ENCODE results near the gene TEX261.

The TEX261 gene

DNA sequence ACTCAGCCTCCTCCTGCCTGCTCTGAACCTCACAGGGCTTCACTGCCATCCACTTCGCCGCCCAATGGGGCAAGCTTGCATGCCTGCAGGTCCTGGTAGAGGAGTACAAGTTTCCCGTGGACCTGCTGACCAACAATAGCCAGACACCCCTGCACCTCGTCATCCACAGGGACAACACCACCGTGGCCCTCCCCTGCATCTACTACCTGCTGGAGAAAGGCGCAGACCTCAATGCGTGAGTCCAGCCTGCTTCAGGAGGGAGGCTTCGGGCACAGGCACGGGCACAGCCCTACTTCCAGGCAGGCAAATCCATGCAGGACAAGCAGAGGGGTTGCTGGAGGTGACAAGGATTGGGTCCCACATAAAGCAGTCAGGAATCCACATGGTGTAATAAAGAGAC is 15.0 kb downstream of the TEX261 start:
- DNase-seq = no peak

DNA sequence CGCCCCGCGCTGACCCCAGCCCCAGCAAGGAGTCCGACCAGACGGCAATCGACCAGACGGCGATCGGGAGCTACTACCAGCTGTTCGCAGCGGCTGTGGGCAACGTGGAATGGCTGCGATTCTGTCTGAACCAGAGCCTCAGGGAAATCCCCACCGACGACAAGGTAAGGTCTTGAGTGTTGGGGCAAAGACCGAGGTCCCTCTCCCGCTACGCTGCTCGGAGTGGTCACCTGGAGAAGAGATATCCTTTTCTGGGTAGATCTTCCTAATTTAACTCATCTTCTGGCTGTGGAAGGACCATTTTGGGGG is 15.5 kb downstream of the TEX261 start:
- DNase-seq = no peak

DNA sequence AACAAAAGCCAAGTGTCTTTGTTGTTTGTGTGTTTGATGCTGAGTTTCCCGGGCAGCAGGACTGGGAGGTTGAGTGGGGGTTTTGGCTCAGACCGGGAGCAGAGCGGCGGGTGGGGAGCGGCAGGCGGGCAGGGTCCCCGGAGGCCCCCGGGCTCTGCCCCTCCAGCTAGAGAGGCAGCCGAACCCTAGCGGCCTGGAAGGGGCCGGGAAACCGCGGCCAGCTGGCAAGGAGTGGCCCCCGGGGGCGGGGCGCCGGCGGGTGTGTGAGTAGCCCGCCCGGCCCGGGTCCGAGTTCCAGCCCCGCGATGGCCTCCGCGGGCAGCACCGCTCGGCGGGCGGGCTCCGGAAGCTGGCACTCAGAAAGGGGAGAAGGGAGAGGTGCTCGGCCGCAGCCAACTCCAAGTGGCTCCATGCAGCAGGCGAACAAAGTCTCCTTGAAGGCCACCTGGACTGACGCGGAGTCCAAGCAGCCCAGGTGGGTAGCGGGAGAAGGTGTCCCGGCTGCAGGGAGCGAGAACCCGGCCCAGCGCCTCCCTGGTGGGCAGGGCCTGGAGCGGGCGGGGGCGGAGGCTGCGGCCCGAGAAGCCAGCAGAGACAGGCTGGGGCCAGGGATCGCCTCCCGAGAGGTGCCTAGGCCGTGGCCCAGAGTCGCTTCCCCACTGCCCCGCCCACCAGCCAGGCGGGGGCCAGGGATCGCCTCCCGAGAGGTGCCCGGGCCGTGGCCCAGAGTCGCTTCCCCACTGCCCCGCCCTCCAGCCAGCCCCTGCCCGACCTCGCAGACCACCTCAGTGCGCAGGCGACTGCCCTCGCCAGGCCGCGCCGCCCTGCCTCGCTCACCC is 16.1 kb downstream of the TEX261 start, which contains the start of gene ANKRD53:
TSS of gene ANKRD53 (plus strand) at position 290 of the 839 bp plus-strand sequence. CDS start at position 306, 16 bp downstream.
- no peak for DNase-seq

DNA sequence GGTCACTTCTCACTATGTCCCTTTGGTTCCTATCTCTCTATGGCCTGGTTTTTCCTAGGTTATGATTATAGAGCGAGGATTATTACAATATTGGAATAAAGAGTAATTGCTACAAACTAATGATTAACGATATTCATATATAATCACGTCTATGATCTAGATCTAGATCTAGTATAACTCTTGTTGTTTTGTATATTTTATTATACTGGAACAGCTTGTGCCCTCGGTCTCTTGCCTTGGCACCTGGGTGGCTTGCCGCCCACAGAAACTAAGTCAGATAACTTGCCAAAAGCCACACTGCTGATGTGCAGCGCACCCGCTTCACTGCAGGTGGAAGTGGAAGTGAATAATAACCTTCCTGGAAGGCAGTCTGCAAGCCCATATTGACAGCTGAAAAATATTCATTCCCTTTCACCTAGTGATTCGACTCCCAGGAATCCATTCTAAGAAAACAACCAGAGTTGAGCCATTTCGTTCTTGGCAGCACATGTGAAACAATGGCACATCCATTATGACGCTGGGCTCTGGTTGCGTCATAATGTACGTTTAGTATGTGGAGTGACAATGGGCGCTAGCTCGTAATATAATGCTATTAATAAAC is 17.0 kb downstream of the TEX261 start:
- DNase-seq = peak; percentile 30

GRCh38 chr2:70975237-70975636 is 19.4 kb downstream of the TEX261 start:
- no peak for DNase-seq

DNA sequence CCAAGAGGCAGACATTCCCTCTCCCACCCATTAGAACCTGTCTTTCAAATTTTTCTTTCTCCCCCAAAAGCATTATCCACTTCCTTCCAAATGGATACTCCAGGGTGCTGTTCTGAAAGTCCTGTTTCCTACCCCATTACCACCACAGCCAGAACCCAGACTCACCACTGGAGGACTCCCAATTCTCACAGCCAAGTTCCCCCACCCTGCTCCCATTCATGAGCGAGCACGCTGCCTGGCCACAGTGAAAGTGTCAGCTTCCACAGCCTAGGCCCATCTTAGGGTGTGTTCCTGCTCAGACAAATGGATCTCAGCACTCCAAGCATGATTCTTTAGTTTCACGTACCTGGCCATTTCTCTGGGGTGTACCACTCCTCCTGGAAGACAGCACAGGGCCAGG is 20.1 kb downstream of the TEX261 start:
- DNase-seq = no peak

DNA sequence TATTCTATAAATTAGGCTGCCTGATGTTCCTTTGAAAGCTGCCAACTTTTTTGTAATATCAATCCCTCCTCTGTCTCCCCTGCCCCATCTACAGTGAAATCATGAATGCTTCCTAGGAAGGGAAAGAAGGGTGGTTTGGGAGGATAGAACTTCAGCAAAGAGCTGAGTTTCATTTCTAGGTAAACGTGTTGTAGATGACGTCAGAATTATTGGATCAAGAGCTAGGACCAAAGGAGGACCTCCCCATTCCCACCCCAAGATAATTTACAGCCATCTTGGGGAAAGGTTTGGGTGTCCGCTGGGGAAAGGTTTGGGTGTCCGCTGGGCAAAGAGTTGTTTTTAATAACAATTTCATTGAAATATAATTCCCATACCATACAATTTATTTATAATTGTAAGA is 27.5 kb downstream of the TEX261 start:
- no peak for DNase-seq

- DNase-seq = no peak
Measured at GRCh38 chr2:70966681-70967080, 28.0 kb downstream of the TEX261 start.

DNA sequence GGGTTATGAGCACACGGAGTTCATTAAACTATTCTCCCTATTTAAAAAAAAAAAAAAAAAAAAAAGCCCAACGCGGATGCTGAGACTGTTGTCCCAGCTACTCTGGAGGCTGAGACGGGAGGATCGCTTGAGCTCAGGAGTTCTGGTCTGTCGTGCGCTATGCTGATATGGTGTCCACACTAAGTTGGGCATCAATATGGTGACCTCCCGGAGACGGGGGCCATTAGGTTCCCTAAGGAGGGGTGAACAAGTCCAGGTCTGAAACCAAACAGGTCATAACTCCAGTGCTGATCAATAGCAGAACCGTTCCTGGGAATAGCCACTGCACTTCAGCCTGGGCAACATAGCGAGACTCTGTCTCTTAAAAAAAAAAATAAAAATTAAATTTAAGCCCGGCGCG is 29.2 kb downstream of the TEX261 start:
- DNase-seq = no peak

DNA sequence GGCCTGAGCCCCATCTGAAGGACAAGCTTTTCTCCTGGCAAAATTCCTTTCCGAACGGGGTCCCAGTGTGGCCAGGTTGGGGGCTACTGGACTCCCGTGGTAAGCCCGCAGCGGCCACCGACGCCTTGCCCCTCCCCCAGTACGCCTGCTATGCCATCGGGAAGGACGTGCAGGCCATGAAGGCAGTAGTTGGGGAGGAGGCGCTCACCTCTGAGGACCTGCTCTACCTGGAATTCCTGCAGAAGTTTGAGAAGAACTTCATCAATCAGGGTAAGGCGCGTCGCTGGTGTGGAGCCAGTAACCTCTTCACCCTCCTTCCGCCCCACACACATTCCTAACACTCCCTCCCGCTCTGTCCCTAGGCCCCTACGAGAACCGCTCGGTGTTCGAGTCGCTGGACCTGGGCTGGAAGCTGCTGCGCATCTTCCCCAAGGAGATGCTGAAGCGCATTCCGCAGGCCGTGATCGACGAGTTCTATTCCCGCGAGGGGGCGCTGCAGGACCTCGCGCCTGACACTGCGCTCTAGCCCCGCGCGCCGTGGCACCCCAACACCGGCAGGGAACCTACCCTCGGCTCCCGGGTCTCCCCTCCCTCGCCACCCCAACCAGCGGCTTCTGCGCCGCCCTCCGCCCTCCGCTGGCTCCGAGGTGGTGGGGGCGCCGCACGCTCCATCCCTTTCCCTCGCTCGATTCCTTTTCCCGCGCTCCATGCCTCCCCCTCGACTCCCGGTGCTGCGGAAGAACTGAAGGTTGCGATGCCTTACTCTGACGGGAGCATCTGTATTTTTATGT is 29.9 kb downstream of the TEX261 start:
- no peak for DNase-seq

GRCh38 chr2:70964133-70964532 is 30.5 kb downstream of the TEX261 start:
- DNase-seq = no peak

GRCh38 chr2:70962885-70963878 is 31.5 kb downstream of the TEX261 start:
- DNase-seq = no peak

GRCh38 chr2:70962211-70962884 is 32.3 kb downstream of the TEX261 start:
- DNase-seq = no peak

GRCh38 chr2:70961648-70961994 is 33.1 kb downstream of the TEX261 start:
- no peak for DNase-seq

DNA sequence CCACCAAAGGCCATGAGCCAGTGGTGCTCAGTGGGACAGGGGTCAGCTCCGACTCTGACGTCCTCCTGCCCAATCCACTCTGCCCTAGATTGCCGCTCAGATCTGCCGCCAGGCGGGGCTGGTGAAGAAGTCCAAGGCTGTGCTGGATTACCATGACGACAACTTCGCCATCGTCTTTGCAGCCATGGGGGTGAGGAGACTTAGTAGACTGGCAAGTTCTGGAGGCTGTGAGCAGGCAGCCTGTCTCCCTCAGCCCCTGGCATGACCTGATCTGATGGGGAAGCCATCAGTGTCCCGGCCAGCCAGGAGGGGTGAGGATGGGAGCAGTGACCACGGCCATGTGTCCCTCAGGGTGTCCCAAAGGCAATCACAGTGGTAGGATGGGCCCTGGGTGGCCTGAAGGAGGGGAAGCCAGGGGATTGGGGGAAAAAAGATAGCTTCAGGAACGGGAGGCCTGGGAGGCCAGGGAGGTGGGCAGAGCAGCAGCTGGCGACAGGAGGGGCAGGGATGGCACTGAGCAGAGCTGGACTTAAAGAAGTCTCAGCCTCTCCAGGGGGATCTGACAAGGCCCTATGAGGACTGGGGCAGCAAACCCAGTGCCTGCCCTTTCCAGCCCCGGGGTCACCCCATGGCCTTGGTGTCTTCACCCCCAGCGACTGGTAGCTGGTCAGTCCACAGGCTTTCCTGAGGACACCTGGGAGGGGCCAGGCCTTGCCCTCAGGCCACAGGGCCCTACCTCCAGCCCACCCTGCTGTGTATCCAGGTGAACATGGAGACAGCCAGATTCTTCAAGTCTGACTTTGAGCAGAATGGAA is 33.6 kb downstream of the TEX261 start:
- no peak for DNase-seq

- DNase-seq = no peak
Measured at GRCh38 chr2:70959851-70960832, 34.5 kb downstream of the TEX261 start.

- DNase-seq = no peak
Measured at GRCh38 chr2:70959271-70959761, 35.4 kb downstream of the TEX261 start.

DNA sequence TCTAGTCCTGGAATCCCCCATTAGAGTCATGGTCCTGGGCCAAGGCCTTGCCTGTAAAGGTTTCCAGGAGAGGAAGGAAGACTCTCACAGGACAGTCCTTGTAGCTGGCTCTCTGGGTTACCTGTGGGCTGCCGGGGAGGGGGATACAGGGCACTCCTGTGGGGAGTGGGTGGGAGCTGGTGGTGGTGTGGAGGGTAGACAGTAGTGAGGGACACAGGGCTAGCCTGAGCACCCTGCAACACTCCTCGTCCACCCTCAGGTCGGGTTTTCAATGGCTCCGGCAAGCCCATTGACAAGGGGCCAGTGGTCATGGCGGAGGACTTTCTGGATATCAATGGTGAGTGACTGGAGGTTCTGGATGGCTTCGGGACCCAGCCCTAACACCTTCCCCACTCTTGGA is 35.9 kb downstream of the TEX261 start:
- no peak for DNase-seq

- no peak for DNase-seq
Measured at GRCh38 chr2:70957798-70958197, 36.9 kb downstream of the TEX261 start.

DNA sequence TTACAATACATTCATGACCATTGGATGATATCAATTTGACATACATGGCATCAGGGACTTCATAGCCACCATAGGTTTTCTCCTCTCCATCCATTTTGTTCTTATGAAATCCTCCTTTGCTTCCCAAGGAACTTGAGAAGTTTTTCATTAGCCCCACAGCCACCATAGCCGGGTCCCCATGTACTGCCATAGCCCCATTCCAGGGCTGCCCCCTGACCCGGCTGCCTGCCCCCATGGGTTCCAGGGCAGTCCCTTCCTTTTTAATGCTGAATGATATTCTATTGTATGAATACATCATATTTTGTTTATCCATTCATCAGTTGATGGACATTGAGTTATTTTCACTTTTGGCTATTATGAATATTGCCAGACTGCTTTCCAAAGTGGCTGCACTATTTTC is 38.5 kb downstream of the TEX261 start:
- no peak for DNase-seq
